ENCODE data around the gene DLG3.
A peak's percentile ranks its signal among the peaks of the same experiment; 100 is the strongest.
"Not testable (repeated sequence)": the region's sequence is repeated elsewhere in the genome, so short reads cannot be mapped to it uniquely, and the experiment has no call there.

DLG3 gene

DNA sequence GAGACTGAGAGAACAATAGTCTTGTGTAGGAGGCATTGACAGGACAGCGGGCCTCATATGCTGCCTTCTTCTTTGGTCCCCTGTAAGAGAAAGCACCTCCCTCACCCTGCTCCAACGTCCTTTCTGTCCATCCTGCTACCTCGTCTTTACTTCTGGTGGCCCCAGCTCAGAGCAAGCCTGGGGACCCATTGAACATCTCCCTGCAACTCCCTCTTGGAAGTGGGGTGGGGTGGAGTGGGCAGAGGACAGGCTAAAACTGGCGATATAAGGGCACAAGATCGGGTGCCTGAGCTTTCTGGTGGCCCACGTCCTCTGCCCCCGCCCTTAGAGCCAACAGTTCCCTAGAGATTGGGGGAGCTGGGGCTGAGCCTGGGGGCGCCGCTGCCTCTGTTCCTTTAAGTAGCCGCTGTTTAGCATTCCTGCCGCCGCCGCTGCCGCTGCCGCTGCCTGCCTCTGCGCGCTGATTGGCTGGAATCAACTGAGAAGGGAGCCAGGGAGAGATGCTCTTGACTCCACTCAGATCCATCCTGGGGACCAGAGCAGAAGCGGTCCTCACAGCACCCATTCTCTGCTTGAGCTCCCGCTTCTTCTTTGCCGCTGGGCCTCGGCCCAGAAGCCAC, at the start of gene DLG3:
Gene DLG3 (plus strand): TSS at position 510 of the 620 bp plus-strand sequence. CDS start 367 bp downstream, outside the sequence.
- peak; percentile 65 to 81 for DNase-seq

DNA sequence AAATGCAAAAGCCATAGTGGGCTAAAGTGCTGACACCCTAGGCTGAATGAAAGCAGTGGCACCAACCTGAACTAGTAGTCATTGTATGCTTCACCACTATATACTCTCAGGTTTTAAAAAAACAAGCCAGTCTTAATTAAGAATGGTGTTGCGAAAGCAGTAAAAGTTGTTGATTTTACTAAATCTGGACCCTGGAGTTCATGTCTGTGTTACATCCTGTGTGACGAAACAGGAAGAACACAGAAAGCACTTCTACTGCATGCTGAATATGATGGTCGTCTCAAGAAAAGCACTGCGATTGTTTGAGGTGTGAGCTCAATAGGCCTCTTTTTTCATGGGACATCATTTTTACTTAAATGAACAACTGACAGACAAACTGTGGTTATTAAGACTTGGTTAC, 45.7 kb upstream of the DLG3 start:
- DNase-seq: no peak

DNA sequence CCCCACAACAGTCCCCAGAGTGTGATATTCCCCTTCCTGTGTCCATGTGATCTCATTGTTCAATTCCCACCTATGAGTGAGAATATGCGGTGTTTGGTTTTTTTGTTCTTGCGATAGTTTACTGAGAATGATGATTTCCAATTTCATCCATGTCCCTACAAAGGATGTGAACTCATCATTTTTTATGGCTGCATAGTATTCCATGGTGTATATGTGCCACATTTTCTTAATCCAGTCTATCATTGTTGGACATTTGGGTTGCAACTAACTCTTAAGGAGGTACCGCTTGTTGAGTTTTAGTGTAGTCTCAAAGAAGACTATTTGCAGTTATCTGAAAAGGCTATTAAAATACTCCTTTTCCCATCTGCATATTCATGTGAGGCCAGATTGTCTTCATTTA, 44.5 kb upstream of the DLG3 start:
- not testable (repeated sequence) for DNase-seq

DNA sequence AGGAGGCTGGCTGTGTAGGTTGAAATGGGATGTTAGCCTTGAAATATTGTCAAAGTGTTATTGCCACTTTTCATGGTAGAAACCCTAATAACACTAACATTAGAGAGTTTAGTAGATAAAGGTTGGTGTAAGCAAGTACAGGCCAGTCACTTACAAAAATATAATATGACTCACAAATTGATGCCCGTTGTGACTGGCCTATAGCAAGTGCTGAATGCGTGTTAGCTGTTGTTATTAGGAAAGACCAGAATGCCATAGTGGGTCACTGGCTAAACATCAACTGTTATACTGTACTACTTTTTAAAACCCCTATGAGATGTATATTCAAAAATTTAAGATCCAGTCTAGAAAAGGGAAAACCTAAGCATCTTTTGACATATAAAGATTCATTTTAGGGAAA, 41.9 kb upstream of the DLG3 start:
- DNase-seq: no peak

DNA sequence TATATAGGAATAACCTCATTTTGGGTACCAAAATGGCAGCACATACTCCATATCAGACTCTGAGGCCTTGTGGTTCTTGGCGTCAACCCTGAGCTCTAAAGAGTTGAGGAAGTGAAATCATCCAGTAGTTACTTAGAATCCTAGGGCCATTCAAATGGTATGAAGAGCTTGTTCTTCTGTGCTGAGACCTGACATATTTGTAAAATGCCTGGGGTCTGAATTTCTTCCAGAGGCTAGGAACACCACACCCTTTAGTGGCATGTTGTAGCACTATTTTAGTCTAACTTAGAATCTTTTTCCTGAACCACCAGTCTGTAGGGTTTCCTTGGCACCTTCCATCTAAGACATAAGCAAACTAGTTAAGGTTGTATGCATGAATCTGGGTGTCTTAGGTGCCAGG, 39.6 kb upstream of the DLG3 start:
- no peak for DNase-seq

DNA sequence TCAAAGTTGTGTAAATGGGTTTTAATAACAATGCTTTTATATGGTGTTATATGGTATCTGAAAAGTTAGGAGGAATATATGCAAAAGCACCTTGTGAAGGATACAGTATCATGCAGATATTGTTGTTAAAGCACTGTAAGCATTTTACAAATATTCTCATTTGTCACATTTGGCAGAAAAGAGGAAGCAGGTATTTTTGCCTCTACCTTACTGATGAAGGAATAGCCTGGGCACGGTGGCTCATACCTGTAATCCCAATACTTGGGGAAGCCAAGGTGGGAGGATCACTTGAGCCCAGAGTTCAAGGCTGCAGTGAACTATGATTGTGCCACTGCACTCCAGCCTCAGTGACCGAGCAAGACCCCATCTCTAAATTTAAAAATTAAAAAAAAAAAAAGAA, 33.7 kb upstream of the DLG3 start:
- DNase-seq: no peak

DNA sequence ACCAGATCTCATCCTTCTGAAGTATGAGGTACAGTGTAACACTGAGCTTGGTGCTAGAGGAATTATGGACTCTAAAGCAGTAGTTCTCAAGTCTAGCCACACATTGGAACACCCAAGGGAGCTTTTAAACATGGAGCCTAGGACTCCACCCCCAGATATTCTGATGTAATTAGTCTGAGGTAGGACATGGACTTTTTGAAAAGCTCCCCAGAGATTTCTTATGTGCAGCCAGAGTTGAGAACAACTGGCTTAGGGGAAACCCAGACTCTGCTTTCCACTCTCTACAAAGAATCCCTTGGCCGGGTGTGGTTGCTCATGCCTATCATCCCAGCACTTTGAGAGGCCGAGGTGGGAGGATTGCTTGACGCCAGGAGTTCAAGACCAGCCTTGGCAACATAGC, 33.2 kb upstream of the DLG3 start:
- no peak for DNase-seq

DNA sequence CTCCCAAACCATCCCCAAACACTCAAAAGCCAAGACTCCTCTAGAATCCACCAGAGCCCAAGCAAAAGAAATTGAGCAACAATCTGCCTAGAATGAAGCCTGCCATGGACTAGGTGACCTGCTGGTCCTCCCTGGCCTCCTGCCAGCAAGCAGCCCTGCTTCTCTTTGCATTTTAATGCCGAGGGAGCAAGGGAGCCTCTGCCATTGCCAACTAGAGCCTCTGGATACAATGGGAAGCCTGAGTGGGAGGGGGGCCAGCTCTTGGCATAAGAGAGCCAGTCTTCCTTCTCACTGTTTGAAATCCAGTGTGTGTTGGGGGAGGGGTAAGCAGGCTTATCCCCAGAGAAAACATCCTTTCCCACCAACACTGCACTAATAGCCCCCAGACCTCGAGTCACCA, 23.0 kb upstream of the DLG3 start:
- DNase-seq: peak in 1 of 2 experiments; percentile 15

DNA sequence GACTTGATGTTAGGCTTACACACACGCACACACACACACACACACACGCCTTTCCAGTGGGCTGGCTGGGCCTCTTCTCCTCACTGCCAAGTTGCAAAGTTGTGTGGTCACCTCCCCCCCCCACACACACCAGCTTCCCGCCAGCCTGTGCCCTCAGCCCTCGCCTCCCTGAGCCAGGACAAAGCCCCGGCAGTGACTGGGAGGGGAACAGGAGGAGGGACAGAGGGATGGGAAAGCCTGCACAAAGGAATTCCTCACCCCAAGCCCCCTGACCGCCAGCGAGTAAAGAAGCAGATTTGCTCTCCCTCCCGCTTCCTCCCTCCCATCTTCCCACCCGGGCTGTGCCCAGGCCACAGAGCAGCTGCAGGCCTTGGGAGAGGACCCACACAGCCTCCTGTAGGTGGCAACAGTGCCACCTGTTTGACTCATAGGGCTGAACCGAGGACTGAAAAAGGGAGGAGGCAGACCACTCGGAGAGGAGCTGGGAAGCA, 21.7 kb upstream of the DLG3 start, which contains the start of gene GDPD2:
Gene GDPD2 (plus strand): TSS at position 464 of the 491 bp plus-strand sequence. CDS start 1,671 bp downstream, outside the sequence.
- DNase-seq: peak; percentile 39 to 63

DNA sequence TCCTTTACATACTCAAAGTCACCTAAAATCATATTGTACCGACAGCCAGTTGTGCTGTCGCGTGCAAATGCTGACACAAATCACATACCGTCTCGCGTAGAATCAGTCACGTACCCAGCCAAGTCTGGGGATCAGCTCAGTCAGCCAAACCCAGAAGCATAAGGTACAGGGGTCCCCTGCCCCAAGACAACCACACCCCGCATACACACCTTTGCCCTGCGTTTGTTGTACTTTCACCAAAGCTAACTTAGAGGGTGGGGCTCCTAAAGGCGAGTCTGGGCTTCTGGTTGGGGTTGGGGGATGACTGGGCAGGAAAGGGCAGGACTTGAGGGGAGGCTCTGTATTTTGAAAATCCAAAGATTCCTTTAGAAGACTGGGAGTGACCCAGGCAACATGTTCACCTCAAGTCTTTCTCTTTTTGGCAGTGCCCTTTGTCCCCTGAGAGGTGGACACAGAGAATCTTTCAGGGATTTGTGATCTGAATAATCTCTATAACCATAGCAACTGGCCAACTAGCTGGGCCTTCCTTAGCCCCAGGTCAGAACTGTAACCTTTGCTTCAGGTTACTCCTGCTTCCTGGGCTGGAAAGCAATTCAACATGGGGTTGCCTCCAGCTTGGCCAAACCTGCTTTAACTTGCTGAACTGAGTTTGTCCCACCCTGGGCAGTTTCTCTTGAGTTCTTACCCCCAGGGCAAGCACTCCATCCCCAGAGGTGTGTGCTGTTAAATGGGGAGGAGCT, 20.5 kb upstream of the DLG3 start:
- DNase-seq: no peak

DNA sequence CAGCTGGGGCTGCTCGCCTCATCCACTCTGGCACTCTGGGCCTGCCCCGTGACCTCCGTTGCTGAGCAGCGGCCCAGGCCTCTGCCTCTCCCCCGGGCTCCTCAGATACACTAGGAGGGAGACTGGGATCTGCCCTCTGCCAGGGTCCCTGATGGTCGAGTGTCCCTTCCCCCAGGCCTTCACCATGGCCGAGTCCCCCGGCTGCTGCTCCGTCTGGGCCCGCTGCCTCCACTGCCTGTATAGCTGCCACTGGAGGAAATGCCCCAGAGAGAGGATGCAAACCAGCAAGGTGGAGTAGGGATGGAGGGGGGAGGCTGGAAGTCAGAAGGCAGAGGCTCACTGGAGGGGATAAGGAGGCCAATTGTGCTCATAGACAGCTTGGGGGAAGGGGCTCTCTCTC, 19.8 kb upstream of the DLG3 start:
- no peak for DNase-seq

DNA sequence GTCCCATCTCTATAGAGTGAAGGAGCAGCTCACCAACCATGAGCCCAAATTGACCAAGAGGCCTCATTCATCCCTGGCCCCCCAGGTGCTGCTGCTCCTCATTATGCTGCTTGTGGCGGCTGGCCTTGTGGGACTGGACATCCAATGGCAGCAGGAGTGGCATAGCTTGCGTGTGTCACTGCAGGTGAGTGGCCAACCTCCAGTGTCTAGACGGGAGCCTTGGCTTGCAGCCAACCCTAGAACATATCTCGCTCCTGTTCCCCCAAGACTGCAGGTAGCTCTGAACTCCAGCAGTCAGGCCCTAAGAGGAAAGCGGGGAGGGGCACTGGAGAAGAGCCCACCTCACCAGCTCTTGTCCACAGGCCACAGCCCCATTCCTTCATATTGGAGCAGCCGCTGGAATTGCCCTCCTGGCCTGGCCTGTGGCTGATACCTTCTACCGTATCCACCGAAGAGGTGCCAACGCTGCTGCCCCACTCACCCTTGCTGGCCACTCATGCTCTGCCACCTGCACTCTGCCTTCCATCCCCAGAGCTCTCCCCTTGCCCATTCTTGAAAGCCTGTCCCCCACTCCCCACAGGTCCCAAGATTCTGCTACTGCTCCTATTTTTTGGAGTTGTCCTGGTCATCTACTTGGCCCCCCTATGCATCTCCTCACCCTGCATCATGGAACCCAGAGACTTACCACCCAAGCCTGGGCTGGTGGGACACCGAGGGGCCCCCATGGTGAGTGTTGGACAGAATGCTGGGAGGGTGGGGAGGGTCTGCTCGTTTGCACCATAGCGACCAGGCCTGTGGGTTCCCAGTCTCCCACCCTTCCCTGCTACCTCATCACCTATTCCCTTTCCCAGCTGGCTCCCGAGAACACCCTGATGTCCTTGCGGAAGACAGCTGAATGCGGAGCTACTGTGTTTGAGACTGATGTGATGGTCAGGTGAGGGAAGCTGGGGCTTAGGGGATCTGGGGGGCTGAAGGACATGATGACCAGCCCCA, 18.1 kb upstream of the DLG3 start:
- no peak for DNase-seq

DNA sequence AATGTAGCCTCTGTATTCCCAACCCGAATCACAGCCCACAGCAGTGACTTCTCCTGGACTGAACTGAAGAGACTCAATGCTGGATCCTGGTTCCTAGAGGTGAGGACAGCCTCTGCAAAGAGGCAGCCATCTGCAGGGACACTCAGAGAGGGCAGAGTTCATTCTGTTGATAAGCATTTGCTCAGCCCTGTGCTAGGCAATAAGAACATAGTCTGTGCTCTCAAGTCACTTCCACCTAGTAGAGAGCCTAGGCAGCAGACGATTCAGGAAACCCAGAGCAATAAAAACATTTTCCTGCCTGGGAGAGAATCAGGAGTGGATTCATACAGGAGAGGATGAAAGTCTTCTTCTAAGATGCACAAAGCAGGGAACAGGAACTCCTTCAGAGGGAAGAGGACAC, 17.3 kb upstream of the DLG3 start:
- no peak for DNase-seq

DNA sequence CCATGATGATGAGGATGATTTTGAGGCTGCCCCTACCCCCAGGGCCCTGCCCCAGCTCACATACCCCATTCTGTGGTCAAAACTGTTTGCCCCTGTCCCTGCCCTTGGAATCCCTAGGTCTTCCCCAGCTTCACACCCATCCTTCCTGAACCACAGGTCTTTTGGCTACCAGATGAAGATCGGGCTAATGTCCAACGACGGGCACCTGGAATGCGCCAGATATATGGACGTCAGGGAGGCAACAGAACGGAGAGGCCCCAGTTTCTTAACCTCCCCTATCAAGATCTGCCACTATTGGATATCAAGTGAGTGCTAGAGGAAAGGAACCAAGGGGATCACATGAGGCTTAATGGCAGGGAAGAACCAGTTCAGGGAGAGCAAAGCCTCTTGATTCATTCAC, 14.9 kb upstream of the DLG3 start:
- no peak for DNase-seq

DNA sequence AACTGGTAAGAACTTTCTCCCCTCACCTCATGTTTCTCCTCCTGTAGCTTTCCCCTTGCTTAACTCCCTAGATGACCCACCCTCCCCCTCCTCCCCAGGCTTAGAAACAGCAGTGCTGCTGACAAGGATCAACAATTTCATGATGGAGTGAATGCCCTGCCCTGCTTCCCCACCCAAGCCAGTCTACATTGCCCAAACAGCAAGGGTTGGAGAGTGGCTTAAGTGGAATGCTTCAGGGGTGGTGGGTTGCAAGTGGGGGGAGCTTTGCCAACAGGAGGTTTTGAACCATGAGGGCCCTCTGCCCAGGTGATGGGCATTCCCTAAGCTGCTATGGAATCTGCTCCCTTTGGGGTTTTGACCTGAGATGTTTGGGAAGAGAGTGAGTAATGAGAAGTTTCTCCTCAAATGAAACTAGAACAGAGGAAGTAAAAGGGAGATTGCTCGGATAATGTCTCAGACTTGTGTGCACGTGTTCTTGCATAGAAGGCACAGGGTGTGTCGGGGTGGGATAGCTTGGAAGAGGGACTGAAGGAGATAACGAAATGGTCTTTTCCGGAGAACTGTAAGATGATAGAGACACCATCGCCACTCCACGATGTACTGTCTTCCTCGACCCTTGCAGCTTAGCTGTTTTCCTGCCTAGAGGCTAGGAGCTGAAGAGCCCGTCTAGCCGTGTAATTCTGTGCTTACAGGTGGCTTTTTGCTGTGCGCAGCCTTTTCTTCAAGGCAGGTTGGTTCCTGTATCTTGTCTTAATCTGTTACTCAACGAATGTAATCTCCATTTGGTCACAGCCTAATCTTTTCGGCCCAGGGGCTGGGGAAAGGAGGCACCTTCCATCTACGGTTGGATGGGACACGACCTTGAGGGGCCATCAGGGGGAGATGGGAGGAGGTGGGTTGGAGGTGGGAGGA, 11.4 kb upstream of the DLG3 start:
- DNase-seq: no peak

DNA sequence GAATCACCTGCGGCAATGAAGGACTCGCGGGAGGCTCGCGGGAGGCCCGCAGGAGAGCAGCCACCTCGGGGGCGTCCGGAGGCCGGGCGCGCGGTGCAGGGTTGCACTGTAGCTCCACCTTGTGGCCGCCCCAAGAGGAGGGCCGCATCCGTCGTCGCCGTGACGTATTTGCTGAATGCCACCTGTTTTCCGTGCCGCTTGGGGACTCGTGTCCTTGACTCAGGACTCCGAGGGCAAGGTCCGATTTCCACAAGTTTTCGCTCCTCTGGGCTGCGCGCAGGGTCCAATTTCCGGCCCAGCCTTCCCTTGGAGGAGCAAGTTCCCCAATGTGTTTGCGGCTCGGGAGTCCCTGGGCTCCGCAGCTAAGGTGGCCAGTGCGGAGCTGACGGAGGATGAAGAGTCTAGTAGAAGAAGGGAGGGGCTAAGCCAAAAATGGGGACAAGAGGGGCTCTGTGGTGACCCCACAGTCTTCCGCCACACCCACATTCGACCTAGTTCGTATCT, 10.7 kb upstream of the DLG3 start:
- DNase-seq: peak; percentile 75 to 78

DNA sequence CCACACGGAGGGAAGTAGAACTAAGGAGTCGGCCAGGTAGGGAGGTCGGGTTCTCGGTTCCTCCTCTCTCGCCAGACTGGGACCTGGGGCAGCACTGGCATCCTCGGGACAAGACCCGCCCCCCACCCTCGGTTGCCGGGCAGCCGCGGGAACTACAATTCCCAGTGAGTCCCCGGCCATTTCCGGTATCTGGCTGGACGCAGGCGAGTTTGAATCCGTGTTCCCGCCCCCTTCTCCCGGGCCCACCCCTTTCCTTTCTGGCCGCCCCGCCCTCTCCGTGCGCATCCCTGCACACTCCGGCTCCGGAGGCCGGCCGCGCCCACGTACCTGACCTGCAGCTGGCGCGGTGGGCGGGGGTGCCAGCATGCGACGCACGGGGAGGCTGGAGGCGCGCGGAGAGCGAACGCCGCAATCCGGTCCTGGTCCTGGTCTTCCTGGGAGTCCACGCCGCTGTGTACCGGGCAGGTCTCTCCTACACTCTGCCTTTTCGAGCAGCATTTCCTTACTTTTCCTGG, 10.2 kb upstream of the DLG3 start:
- DNase-seq: peak; percentile 85 to 92

DNA sequence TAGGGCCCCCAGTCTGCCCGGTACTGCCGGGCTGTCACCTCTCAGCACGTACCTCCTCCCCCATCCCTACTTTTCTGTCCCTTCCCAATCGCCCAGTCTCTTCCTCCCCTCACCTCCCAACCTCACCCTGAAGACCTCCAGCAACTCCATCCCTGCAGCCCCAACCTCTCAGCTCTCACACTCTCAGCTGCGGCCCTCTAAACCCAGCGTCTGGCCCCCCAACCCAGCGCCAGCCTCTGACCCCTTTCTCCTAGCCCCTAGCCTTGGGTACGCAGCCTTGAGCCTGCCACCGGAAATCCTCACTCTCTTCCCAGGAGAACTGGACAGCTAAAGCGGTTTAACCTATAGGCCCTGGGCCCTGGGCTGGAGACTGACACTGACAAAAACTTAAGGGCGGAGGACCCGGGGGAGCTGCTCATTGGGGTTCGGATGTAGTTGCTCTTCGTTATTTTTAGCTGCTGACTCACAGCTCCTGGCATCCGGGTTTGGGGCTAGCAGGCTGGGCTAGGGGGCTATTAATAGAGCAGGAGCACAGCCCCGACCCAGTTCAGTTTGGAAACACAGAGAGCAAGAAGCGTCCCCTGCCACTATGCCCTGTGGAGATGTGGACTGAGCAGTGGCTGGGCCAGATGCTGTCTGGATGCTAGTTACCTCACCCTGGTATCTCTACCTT, 9.6 kb upstream of the DLG3 start:
- no peak for DNase-seq

DNA sequence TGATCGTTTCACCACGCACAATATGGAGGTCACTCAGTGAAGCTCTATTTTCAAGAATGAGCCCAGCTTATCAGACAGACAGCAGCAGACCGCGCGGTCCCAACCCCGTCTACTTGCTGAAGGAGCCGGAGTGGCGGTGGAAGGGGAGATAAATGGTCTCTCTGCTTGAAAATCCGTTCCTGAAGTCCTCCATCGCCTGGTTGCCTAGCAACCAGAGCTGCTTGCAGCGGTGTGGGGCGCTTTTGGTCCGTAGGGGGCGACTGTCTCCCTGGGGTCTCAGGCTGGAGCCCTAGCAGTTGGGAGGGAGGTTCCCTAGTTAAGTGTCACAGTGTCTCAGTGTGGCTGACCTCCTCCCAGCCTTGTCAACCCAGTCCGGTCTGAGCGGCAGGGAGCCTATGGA, 8.3 kb upstream of the DLG3 start:
- DNase-seq: peak; percentile 74 to 89

DNA sequence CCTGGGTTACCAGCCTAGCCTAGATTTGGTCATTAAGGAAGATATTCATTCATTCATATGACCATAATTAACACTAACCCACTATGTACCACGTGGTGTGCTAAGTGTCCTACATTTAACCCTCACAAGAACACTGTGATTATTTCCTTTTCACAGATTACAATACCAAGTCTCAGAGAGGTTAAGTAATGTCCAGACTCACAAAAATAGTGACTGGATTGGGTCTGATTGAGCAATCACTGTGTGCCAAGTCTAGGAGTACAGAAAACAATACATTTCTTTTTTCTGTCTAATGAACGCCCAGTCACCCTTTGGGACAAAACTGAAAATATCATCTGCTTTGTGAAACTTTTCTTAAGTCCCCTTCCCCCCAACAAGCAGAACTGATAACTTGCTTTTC, 7.6 kb upstream of the DLG3 start:
- no peak for DNase-seq
